ENCODE measurements around the gene MKX.

DNA sequence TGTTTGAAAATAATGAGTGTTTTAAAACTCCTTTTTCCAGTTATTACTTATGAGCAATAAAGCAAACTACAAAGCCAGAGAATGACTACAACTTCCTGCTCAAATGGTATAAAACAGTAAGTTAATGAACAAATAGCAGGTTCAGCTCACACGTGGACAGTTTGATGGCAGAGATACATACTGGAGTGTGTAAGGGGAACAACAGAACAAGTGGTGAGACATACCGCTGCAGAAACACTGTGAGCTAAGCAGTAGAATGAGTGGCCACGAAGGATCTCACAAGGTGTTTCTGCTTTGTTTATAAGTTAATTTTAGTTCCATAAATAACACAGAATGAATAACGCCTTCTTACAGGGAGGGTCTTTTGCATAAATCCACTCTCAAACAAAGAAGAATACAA, 3.0 kb upstream of the MKX start:
- TF ChIP-seq, protein P1, sequence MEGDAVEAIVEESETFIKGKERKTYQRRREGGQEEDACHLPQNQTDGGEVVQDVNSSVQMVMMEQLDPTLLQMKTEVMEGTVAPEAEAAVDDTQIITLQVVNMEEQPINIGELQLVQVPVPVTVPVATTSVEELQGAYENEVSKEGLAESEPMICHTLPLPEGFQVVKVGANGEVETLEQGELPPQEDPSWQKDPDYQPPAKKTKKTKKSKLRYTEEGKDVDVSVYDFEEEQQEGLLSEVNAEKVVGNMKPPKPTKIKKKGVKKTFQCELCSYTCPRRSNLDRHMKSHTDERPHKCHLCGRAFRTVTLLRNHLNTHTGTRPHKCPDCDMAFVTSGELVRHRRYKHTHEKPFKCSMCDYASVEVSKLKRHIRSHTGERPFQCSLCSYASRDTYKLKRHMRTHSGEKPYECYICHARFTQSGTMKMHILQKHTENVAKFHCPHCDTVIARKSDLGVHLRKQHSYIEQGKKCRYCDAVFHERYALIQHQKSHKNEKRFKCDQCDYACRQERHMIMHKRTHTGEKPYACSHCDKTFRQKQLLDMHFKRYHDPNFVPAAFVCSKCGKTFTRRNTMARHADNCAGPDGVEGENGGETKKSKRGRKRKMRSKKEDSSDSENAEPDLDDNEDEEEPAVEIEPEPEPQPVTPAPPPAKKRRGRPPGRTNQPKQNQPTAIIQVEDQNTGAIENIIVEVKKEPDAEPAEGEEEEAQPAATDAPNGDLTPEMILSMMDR (IDR thresholded peaks at IDR 0.05) = no peak
- TF ChIP-seq POLR2A (IDR thresholded peaks at IDR 0.05; ENCODE audit: low read depth) = no peak

All from esophagus muscularis mucosa (tissue), 3 donors.